ENCODE measurements around the gene VAV1. TPM values are rescaled to one million over a fixed set of nuclear protein-coding genes. Genes with fewer than 3 reads are reported as not detected.

The VAV1 gene
- total RNA-seq, 1 experiment from 2014 or later, result 0.05 TPM

DNA sequence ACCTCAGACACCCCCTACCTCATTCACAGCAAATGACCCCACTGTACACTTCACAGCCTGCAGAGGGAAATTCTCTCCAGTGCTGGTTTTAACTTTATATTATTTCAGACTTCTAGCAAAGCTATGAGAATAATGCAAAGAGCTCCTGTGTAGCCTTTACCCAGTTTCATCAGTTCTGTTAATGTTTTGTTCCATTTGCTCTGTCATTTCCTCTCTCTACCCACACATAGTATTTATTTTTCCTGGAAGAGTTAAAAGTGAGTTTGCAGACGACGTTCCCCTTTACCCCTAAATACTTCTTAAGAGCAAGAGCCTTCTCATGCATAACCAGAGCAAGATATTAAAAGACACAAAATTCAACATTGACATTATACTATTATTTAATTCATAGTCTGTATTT, 65.0 kb downstream of the VAV1 start:
- no TSS peak for BruUV-seq (replicated peaks)
- DNase-seq (ENCODE audit: low read depth, low spot score) (no peak), ATAC-seq (no peak)
- ChIA-PET CTCF (no interaction called here), POLR2A (no interaction called here)
- Histone ChIP-seq H3K36me3 (ENCODE audit: control insufficient read depth, insufficient read depth, low read length) (no peaks in the 10 kb centered on the region), H3K4me3 (ENCODE audit: low read depth in 2 of 2, low read length in 2 of 2) (no peak overlapping the region), H3K27me3 (ENCODE audit: control insufficient read depth, insufficient read depth, low read length) (no peaks in the 10 kb centered on the region), H3K4me1 (ENCODE audit: control insufficient read depth, insufficient read depth, low read length) (no peaks in the 10 kb centered on the region), H3K9me3 (ENCODE audit: control insufficient read depth, insufficient read depth, low read depth, low read length) (no peaks in the 10 kb centered on the region), H3K27ac (ENCODE audit: low read length) (no peak overlapping the region)
- TF ChIP-seq, protein P1, sequence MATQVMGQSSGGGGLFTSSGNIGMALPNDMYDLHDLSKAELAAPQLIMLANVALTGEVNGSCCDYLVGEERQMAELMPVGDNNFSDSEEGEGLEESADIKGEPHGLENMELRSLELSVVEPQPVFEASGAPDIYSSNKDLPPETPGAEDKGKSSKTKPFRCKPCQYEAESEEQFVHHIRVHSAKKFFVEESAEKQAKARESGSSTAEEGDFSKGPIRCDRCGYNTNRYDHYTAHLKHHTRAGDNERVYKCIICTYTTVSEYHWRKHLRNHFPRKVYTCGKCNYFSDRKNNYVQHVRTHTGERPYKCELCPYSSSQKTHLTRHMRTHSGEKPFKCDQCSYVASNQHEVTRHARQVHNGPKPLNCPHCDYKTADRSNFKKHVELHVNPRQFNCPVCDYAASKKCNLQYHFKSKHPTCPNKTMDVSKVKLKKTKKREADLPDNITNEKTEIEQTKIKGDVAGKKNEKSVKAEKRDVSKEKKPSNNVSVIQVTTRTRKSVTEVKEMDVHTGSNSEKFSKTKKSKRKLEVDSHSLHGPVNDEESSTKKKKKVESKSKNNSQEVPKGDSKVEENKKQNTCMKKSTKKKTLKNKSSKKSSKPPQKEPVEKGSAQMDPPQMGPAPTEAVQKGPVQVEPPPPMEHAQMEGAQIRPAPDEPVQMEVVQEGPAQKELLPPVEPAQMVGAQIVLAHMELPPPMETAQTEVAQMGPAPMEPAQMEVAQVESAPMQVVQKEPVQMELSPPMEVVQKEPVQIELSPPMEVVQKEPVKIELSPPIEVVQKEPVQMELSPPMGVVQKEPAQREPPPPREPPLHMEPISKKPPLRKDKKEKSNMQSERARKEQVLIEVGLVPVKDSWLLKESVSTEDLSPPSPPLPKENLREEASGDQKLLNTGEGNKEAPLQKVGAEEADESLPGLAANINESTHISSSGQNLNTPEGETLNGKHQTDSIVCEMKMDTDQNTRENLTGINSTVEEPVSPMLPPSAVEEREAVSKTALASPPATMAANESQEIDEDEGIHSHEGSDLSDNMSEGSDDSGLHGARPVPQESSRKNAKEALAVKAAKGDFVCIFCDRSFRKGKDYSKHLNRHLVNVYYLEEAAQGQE (IDR thresholded peaks at IDR 0.05; ENCODE audit: insufficient read depth in 1 of 2, low read depth in 2 of 2, low read length in 1 of 2), result no peak
- TF ChIP-seq SIN3A (IDR thresholded peaks at IDR 0.05; ENCODE audit: borderline replicate concordance, insufficient read depth, low read depth, low read length), result no peak
- no peak for TF ChIP-seq CTCF (IDR thresholded peaks at IDR 0.05)
- no peak for TF ChIP-seq TCF7L2 (IDR thresholded peaks at IDR 0.05; ENCODE audit: low read depth, low read length)
- no peak for TF ChIP-seq POLR2AphosphoS5 (IDR thresholded peaks at IDR 0.05; ENCODE audit: low read depth, low read length)
- intact Hi-C loops (cut with micrococcal nuclease; ENCODE audit: unreplicated experiment) (no loop called here), in situ Hi-C loops (cut with HindIII; ENCODE audit: low pct_unique_long_range_greater_than_20kb, low sequenced_read_pairs) (no loop called here)

GRCh38 chr19:6838062-6838655, 65.7 kb downstream of the VAV1 start:
- in situ Hi-C loops (cut with HindIII; ENCODE audit: low pct_unique_long_range_greater_than_20kb, low sequenced_read_pairs), result no loop called here
- intact Hi-C loops (cut with micrococcal nuclease; ENCODE audit: unreplicated experiment), result no loop called here
- Histone ChIP-seq H3K4me1 (ENCODE audit: control insufficient read depth, insufficient read depth, low read length) (no peaks in the 10 kb centered on the region), H3K4me3 (ENCODE audit: low read depth in 2 of 2, low read length in 2 of 2) (no peak overlapping the region), H3K36me3 (ENCODE audit: control insufficient read depth, insufficient read depth, low read length) (no peaks in the 10 kb centered on the region), H3K9me3 (ENCODE audit: control insufficient read depth, insufficient read depth, low read depth, low read length) (no peaks in the 10 kb centered on the region), H3K27ac (ENCODE audit: low read length) (no peak overlapping the region), H3K27me3 (ENCODE audit: control insufficient read depth, insufficient read depth, low read length) (no peaks in the 10 kb centered on the region)
- ATAC-seq, result no peak
- POLR2A ChIA-PET, result no interaction called here
- no TSS peak for BruUV-seq (replicated peaks)
- DNase-seq (ENCODE audit: low read depth, low spot score), result no peak
- TF ChIP-seq POLR2AphosphoS5 (IDR thresholded peaks at IDR 0.05; ENCODE audit: low read depth, low read length) (no peak), SIN3A (IDR thresholded peaks at IDR 0.05; ENCODE audit: borderline replicate concordance, insufficient read depth, low read depth, low read length) (no peak), TCF7L2 (IDR thresholded peaks at IDR 0.05; ENCODE audit: low read depth, low read length) (no peak), CTCF (IDR thresholded peaks at IDR 0.05) (no peak)
- CTCF ChIA-PET, result no interaction called here
